Stimulated activated CD8-positive, alpha-beta memory T cell treated with anti-CD3 and anti-CD28 coated beads, Interleukin-15, amount 100 ng/mL, for 1 hour (primary cell): ENCODE results near the gene CYBA.

ENCODE experiments used
- DNase-seq: peaks from one replicate; pipeline ENCODE4 v3.0.0-alpha.2; 2020; ENCODE audit warnings: low read depth

The CYBA gene

DNA sequence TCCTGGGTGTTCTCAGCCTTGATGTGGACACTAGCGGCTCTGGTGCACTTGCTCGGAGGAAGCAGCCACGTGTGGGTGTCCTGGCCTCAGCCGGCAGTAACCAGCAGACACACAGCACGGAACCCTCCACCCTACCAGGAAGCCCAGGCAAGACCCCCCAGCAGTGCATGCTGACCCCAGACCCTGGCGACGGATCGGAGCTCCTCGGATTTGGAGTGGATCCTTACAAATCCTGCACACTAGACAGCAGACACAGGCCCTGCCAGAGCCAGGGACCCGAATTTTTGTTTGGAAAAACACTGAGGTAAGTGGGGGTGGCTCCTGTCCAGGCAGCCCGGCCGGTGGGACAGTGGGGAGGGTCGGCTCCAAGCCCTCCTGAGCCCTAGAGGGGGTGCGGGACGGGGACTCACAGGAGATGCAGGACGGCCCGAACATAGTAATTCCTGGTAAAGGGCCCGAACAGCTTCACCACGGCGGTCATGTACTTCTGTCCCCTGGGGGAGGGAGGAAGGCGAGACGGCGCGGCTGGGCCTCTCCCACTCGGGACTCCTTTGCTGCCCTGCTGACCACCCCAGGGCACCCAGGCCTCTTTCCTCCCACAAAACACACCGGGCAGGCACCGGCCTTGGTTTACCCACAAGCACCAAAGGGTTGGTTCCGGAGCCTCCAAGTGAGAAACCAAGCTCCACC lies 4.4 kb downstream of the CYBA start:
- DNase-seq, result no peak

DNA sequence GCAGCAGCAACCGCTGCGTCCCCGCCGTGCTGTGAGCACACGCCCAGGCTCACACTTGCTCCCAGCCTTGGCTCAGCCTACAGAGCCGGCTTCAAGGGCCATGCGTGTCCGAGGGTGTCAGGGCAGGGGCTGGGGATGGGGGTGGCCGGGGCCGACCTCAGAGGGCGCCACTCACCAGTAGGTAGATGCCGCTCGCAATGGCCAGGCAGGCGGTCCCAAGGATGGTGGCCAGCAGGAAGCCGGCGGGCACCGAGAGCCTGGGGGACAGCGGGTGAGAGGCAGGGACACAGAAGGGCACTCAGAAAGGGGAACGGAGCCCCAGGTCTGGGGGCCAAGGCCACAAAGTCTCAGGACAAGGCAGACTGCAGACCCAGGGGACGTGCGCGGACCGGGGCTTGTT lies 4.9 kb downstream of the CYBA start:
- DNase-seq, result no peak

DNA sequence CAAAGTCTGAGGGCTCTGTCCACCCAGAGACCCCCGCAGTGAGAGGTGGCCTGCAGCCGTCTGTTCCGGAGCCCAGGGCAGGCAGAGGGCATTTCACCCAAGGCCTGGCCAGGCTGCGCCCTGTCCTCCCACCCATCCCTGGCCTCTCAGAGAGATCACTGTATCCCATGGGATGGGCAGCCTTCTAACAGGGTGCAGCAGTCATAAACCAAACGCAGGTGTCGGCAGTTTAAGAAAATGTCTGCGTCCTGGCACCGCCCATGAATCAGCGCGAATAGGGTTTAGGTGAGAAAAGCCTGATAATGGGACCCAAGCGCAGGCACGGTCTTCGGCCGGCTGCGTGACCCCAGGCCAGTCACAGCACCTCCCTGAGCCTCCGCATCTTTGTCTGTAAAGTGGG lies 5.4 kb downstream of the CYBA start:
- DNase-seq, result no peak

DNA sequence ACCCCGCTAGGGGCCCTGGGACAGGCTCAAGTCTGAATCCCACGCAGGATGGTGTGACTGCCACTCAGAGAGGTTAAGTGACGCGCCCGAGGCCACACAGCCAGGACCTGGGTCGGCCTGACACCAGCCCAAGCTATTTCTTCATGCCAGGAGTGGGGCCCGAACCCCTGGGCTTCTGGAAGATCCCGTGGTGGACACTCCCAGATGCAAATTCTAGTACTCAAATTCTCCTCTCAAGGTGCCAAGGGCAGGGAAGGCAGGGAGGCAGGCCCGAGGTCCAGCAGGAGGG lies 7.3 kb downstream of the CYBA start:
- DNase-seq, result no peak

DNA sequence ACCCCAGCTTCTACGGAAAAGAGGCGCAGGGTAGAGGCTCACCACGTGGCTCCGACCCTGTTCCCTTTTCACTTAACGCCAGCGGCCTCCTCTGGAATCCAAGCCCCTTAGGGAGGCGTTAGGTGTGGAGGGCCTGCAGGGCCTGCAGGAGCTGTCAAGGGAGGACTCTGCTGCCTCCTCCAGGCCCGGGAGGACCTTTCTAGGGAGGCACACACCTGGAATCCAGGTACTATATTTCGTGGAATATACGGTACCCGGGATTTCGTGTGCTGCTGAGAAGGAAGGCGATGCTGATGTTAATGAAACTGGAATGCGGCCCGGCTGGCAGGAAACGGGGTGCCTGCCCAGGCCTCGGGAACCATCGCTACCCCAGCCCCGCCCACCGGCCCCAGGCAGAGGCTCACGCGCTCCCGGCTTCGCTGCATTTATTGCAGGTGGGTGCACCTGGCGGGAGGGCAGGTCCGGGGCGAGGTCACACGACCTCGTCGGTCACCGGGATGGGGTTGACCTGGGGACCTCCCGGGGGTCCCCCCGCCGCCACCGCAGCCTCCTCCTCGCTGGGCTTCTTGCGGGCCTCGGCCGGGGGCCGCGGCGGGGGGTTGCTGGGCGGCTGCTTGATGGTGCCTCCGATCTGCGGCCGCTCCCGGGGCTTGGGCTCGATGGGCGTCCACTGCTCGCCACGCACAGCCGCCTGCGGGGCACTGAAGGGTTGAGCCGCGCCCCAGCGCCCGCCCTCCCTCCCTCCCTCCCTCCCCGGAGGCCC lies 7.8 kb downstream of the CYBA start:
- DNase-seq, result no peak

DNA sequence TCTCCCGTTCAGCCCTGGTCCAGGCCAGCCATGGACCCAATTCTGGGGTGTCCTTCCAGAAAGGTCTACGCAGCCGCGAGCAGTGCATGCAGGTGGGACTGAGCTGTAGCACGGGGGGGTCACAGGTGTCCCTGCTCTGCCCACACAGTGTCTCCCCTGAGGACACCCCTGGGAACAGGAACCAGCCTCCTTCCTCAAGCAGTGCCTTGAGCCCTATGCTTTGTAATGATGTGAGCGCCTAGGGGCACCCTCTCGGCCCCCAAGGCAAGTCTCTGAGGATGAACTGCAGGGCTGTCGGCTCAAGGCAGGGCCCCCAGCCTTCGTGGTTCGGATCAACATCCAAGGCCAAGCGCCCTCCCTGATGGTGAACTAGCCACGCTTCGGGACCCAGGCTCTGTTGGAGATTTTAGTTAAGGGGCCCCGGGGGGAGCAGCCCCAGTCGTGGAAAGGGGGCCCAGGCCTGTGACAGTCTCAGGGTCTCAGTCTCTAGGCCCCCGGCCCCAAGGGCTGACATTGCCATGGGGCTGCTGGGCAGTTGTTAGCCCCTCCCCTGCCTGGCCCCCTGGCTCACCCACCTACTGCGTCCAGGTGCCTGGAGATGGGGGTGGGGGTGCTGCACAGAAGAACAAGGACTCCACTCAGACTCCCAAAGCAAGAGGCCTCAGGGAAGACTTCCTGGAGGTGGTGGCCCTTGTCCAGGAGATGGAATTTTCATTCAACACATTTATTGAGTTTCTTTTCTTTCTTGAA lies 10.2 kb downstream of the CYBA start:
- DNase-seq, result no peak

DNA sequence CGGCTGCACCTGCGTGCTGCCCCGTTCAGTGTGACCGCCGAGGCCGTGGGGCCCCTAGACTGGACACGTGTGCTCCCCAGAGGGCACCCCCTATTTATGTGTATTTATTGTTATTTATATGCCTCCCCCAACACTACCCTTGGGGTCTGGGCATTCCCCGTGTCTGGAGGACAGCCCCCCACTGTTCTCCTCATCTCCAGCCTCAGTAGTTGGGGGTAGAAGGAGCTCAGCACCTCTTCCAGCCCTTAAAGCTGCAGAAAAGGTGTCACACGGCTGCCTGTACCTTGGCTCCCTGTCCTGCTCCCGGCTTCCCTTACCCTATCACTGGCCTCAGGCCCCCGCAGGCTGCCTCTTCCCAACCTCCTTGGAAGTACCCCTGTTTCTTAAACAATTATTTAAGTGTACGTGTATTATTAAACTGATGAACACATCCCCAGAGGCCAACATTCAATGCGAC lies 10.8 kb downstream of the CYBA start:
- DNase-seq, result no peak

DNA sequence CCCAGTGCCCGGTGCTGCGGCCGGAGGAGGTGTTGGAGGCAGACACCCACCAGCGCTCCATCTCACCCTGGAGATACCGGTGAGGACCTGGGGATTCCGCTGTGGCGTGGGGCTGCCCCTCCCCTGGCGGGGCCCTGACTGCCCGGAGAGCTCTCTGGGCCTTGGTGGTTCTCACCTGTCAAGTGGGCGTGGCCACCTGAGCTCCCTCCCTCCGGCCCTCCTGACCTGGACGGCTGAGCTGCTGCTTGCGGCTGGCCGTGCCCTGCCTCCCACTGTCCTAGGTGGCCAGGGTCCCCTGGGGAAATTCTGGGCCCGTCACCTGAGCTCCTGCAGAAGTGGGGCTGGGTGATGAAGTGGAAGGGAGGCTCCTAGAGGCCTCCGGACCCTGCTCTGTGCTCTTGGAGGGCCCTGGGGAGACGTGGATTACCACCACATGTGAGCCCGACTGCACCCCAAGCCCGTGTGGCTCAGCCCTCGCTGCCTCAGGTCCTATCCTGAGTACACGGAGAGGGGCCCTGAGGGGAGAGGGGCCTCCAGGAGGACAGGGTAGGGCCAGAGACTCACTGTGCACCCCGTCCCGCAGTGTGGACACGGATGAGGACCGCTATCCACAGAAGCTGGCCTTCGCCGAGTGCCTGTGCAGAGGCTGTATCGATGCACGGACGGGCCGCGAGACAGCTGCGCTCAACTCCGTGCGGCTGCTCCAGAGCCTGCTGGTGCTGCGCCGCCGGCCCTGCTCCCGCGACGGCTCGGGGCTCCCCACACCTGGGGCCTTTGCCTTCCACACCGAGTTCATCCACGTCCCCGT lies 11.4 kb downstream of the CYBA start:
- no peak for DNase-seq

DNA sequence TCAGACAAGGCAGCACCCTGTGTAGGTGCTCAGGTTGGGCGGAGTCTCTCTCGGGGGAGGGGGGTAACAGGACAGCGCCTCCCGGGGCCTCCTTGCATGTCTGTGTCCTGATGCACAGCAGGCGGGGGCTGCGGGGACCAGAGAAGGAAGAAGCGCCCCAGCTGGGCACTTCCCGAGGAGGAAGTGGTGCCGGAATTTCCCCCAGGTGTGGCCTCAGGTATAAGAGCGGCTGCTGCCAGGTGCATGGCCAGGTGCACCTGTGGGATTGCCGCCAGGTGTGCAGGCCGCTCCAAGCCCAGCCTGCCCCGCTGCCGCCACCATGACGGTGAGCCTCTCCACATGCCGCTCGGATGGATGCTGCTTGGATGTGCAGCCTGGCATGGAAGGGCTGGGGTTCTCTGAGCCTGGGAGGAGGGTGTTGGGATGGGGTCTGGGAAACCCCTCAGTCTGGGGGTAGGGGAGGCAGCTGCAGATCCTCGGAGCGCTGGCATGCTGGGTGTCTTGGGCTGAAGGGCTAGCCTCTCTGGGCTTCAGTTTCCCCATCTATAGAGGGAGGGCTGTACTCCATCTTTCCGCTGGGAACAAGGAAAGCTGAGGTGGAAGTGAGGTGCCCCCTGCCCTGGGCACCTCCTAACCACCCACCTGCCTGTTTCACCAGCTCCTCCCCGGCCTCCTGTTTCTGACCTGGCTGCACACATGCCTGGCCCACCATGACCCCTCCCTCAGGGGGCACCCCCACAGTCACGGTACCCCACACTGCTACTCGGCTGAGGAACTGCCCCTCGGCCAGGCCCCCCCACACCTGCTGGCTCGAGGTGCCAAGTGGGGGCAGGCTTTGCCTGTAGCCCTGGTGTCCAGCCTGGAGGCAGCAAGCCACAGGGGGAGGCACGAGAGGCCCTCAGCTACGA lies 12.3 kb downstream of the CYBA start, which contains the start of gene IL17C:
Gene IL17C, plus strand, starts transcription at position 250 of the 908 bp plus-strand sequence. Its CDS starts 70 bp downstream, at position 320.
- no peak for DNase-seq

DNA sequence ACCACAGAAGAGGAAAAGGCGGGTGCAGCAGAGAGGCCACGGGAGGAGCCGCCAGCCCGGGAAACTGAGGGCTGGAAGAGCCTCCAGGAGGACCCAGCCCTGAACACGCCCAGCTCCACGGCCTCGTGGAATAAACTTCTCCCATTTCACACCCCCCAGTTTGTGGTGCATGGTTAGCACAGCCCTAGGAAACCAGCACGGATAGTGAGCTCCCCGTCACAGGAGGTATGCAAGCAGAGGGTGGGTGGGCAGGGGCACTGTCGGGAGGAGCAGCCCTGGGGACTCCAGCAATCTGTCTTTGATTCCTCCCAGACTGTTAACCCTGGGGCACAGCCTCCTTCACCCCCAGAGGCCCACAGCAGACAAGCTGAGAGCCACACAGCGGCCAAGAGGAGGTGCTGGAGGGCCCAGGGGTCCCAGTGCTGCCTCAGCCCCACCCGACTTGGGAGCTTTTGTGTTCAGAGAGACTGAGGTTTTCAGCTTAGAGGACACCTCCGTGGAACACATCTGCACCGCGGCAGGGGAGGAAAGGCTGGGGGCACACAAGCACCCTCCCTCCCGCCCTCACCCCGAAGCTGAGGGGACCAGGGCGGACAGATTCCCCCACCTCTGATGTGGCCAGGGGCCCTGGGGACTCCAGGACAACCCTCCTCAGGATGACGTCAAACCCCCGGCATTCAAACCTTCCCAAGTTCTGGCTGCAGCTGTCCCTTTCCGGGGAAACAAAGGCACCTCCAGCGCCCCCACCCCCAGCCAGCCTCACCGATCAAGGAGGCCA lies 14.2 kb downstream of the CYBA start:
- DNase-seq, result no peak

DNA sequence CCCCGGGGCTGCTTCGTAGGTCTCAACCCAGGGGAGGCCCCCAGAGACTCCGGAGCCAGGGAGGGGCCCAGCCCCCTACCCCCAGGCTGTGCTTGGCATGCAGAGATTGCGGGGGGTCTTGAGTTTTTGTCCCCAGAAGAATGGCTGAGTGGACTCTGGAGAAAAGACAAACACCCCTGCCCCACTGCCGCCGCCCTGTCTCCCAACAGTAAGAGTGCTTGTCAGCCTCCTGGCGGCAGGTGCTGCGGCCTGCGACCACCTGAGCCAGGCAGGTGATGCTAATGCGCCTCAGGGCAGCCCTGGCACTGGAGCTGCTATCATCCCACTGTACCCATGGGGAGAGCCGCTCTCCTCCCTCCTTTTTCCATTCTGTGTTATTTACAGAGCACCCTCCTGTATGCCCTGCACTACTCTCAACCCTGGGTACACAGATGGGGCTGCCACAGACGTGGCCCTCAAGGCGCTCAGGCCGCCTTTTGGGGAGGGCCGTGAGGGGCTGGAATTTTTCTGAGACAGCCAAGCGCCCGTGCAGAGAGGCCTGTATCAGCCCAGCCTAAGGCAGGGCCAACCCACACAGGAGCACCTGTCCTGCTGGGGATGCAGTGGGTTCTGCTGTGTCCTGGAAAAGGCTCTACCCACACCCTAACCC lies 15.1 kb downstream of the CYBA start:
- no peak for DNase-seq

DNA sequence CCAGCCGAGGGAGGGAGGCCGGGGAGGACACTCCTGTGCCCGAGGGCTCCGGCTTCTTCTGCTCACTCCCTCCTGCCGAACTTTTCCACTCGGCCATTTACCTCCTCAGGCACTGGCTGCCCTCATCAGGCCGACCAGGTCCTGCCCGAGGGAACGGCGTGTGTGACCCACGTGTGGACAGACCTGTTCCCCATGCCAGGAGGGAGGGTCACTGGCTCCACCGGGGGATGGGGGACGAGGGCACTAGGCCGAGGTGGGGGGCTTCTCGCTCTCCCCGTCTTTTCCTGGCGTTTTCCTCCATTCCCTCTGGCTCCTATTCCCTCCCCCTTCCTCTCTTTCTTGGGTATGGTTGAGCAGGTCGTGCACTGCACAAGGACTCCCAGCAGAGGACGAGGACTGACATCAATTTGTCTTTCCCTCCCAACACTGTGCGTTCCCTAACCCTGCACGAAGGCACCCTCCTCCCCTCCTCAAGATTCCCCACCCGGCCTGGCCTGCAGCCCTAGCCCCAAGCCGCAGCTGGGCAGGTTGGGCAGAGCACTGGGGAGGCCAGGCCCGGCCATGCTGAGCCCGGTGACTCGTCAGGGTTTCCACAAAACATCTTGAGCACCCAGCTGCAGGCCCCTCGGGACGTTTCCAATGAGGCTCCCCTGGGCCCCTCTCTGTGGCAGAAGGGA lies 15.7 kb downstream of the CYBA start:
- DNase-seq, result no peak

DNA sequence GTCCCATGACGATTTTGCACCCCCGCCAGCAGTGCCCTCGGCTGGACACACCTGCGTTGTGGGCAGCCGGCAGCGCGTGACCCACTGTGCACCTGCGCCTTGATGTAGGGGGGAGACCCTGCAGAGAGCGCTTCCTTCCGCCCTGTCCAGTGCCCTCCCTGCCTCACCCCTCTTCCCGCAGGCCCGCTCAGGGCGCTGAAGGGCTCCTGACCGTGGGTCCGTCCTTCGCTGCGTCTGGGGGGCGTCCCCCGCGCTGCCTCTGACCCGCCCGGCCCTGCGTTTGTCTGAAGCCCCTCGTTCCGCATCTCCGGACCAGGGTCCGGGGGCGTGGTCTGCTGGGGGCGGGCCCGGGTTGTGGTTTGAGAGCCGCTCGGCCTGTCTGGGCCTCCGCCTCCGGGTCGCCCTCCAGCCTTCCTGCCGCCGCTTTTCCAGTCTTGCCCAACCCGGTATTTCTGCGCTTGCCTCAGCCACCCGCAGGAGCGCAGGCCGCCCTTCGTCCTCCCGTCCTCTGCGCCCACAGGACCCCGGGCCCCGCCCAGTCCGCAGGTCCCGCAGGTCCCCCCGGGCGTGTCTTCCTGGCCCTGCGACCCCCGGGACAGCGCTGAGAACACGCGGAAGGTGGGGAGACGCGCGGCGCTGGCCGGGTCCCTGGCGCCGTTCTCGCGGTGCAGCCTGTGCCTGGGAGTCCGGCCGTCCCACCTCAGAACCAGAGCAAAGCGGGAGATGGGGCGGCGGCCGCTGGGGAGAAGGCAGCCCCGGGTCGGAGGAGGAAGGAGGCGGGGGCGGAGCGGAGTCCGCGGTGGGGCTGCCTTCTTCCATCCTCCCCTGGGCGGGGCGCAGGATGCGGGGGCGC lies 16.5 kb downstream of the CYBA start:
- no peak for DNase-seq

DNA sequence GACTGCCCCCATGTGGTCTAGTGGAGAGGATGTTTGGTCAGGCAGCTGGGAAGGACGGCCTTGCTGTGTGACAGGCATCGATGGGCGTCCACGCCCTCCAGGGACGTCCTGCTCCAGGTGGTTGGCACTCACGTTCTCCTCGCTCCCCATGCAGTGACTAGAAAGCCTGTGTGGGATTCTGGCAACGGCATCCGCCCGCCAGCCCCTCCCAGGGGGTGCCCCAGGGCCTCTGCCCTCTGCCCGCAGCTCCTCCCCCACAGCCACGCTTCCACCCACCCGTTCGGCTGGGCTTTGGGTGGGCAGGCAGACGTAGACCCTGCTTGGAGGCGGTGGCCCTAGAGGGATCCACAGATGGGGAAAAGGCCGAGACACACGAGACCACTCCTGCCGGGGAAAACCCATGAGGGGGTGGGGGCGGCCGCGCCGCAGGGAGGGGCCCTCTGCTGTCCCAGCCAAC lies 17.1 kb downstream of the CYBA start:
- DNase-seq, result no peak

DNA sequence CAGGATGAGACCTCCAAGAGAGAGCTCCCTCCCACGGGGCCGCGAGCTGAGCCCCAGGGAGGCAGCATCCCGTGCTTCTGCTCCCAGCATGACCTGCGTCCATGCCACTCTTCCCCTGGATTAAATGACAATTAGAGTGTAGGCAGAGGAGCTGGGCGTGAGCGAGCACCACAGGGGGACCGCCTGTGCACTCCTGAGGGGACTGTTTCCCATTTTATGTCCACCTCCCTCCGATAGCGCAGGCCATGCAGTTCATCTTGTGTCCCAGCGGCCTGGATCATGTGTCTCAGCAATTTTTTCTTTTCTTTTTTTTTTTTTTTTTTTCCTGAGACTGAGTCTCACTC lies 18.3 kb downstream of the CYBA start:
- DNase-seq, result no peak

DNA sequence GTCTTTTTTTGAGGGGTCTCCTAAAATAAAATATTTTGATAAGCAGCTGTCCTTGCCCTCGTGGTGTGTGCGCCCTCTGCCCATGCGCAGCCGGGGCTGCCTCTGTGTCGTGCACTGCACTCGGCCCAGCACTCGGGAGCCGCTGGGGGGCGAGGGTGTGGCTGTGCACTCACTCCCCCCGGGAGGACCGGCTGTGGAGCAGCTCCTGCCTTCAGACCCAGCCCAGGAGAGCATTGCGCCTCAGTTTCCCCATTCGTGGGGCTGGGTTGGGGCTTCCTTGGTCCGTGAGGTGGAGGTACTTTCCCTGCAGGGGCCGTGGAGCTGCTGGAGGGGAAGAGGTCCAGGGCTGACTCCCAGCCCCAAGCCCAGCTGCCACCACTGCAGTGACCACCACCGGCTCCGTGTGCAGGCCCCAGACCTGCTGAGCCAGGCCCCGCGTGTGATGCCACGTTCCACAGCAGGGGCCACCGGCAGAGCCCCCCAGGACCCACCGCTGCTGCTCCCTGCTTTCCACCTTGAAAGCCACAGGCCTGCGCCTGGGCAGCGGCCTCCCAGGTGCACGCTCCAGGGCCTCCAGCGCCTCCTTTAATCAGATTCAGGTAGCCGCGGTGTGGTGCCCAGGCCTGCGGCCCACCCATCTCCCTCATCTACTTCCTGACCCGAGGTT lies 18.8 kb downstream of the CYBA start:
- DNase-seq, result no peak

DNA sequence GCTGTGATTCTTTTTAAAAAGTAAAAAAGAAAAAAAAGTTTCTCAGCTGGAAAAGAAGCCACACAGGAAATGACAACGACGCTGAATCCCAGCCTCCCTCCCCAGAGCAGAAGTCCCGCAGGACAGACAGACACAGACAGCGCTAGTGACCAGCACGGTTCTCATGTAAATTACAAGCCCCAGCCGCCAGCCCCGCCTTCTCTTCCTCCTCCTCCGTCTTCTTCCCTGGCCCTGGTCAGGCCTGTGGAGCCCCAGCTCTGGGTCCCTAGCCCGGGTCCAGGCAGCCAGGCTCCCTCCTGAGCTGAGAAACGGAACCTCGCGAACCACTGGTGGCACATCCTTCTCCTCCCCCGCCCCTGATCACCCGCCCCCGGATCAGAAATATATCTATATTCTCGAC lies 19.5 kb downstream of the CYBA start:
- DNase-seq, result no peak

DNA sequence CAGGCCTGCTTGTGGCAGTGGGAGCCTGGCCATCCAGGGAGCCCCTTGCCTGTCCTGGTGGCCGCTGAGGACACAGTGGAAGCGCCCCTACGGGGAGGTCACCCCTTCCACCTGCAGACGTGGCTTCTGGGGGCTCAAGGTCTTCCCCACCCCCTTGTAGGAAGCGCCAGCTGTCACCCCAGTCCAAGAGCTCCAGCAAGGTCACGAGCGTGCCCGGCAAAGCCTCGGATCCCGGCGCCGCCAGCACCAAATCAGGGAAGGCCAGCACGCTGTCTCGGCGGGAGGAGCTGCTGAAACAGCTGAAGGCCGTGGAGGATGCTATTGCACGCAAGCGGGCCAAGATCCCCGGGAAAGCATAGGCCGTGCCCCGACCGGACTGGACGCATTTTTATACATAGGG lies 19.9 kb downstream of the CYBA start:
- DNase-seq, result no peak
